HG03103 (cell line): ENCODE results near the gene ANOS1.
"Not testable (repeated sequence)": the region's sequence is repeated elsewhere in the genome, so short reads cannot be mapped to it uniquely, and the experiment has no call there.

Source experiments
- ATAC-seq: cut with Tn5 transposase; IDR thresholded peaks from one replicate; pipeline ENCODE4 v1.9.1; 2021; ENCODE audit warnings: low read depth; ENCODE audit not compliant: unreplicated experiment

The ANOS1 gene

GRCh38 chrX:8731559-8732395 is at the start of gene ANOS1:
Gene ANOS1 (minus strand): TSS chrX:8732137. CDS start chrX:8732036, 101 bp downstream.
- no peak for ATAC-seq

- ATAC-seq, result no peak
These were observed 41.2 kb upstream of the ANOS1 start for GRCh38 chrX:8773117-8773516.

- ATAC-seq, result no peak
These were observed 28.1 kb upstream of the ANOS1 start for GRCh38 chrX:8760021-8760420.

GRCh38 chrX:8758706-8759105 is 26.8 kb upstream of the ANOS1 start:
- ATAC-seq, result not testable (repeated sequence)

GRCh38 chrX:8757609-8758389 is 25.9 kb upstream of the ANOS1 start:
- not testable (repeated sequence) for ATAC-seq

- no peak for ATAC-seq
These were observed 23.9 kb upstream of the ANOS1 start for GRCh38 chrX:8755813-8756212.

GRCh38 chrX:8755116-8755515 is 23.2 kb upstream of the ANOS1 start:
- no peak for ATAC-seq

GRCh38 chrX:8749697-8750096 is 17.8 kb upstream of the ANOS1 start:
- no peak for ATAC-seq

- ATAC-seq, result no peak
These were observed 16.9 kb upstream of the ANOS1 start for GRCh38 chrX:8748855-8749254.

GRCh38 chrX:8743126-8743732 is 11.3 kb upstream of the ANOS1 start:
- ATAC-seq, result no peak

GRCh38 chrX:8741981-8742380 is 10.0 kb upstream of the ANOS1 start:
- no peak for ATAC-seq

GRCh38 chrX:8738588-8739189 is 6.8 kb upstream of the ANOS1 start:
- ATAC-seq, result no peak

GRCh38 chrX:8737883-8738282 is 5.9 kb upstream of the ANOS1 start:
- no peak for ATAC-seq

GRCh38 chrX:8730812-8731558 is 952 bp downstream of the ANOS1 start:
- ATAC-seq, result no peak

- no peak for ATAC-seq
These were observed 2.1 kb downstream of the ANOS1 start for GRCh38 chrX:8729811-8730210.

- no peak for ATAC-seq
These were observed 2.9 kb downstream of the ANOS1 start for GRCh38 chrX:8728932-8729535.

- no peak for ATAC-seq
These were observed 5.8 kb downstream of the ANOS1 start for GRCh38 chrX:8726031-8726652.

GRCh38 chrX:8724300-8724699 is 7.6 kb downstream of the ANOS1 start:
- ATAC-seq, result no peak

GRCh38 chrX:8721536-8721935 is 10.4 kb downstream of the ANOS1 start:
- no peak for ATAC-seq
